PFSK-1 (cell line): Measurements from ENCODE around the gene PCDHGA8.
"Not testable (repeated sequence)": the region's sequence is repeated elsewhere in the genome, so short reads cannot be mapped to it uniquely, and the experiment has no call there.

ENCODE experiments used
- FOXP2 ChIP-seq: optimal IDR thresholded peaks from 2 replicates; pipeline ENCODE3; 2011; ENCODE audit warnings: borderline replicate concordance, control low read depth, inconsistent platforms; ENCODE audit not compliant: insufficient read depth; ENCODE audit errors: extremely low read length, extremely low read depth
- POLR2AphosphoS5 ChIP-seq: IDR thresholded peaks from 2 replicates; pipeline ENCODE4 v1.6.1; 2012; ENCODE audit warnings: low read depth, mild to moderate bottlenecking, control low read depth, low read length, moderate library complexity
- REST ChIP-seq, 2 experiments: IDR thresholded peaks; 2 replicates each; pipeline versions ENCODE4 v1.6.1 to v1.8.0; 2011 to 2012; ENCODE audit warnings: low read depth in 2 of 2, low read length in 2 of 2, control low read depth in 1 of 2, inconsistent platforms in 1 of 2, mild to moderate bottlenecking in 1 of 2, moderate library complexity in 1 of 2; ENCODE audit not compliant: insufficient read depth in 1 of 2
- SIN3A ChIP-seq: IDR thresholded peaks from 2 replicates; pipeline ENCODE4 v1.6.1; 2012; ENCODE audit warnings: mild to moderate bottlenecking, low read length, moderate library complexity, borderline replicate concordance; ENCODE audit not compliant: insufficient read depth
- TAF1 ChIP-seq: IDR thresholded peaks from 2 replicates; pipeline ENCODE4 v1.6.1; 2012; ENCODE audit warnings: low read length, control low read depth, borderline replicate concordance; ENCODE audit not compliant: insufficient read depth

The PCDHGA8 gene

GRCh38 chr5:141389153-141390042, 3.0 kb upstream of the PCDHGA8 start:
- TF ChIP-seq FOXP2 (no peak), TAF1 (no peak), POLR2AphosphoS5 (no peak), SIN3A (no peak), REST (IDR thresholded peaks at IDR 0.05; ENCODE audit: insufficient read depth in 1 of 2, low read depth in 2 of 2, low read length in 2 of 2) (no peak)

- TF ChIP-seq TAF1 (no peak), SIN3A (no peak), FOXP2 (no peak), POLR2AphosphoS5 (no peak), REST (IDR thresholded peaks at IDR 0.05; ENCODE audit: insufficient read depth in 1 of 2, low read depth in 2 of 2, low read length in 2 of 2) (no peak)
Measured at GRCh38 chr5:141393267-141393666, 834 bp downstream of the PCDHGA8 start.

- not testable (repeated sequence) for TF ChIP-seq TAF1; REST (IDR thresholded peaks at IDR 0.05; ENCODE audit: insufficient read depth in 1 of 2, low read depth in 2 of 2, low read length in 2 of 2); POLR2AphosphoS5
Measured at GRCh38 chr5:141397756-141398551, 5.5 kb downstream of the PCDHGA8 start, which contains the start of gene PCDHGB5. TSS of gene PCDHGB5 (plus strand) at chr5:141397947. CDS start at chr5:141398128, 181 bp downstream.

GRCh38 chr5:141398608-141399007, 6.2 kb downstream of the PCDHGA8 start:
- no peak for TF ChIP-seq POLR2AphosphoS5
- TF ChIP-seq SIN3A, result no peak
- no peak for TF ChIP-seq TAF1
- no peak for TF ChIP-seq REST (IDR thresholded peaks at IDR 0.05; ENCODE audit: insufficient read depth in 1 of 2, low read depth in 2 of 2, low read length in 2 of 2)
- TF ChIP-seq FOXP2, result no peak
